Heart right ventricle (tissue), 16 donors: ENCODE data around the gene FYN. TPM values are rescaled to one million over a fixed set of nuclear protein-coding genes. Genes with fewer than 3 reads are reported as not detected.

Source experiments
- ATAC-seq, 8 donors: fragments of 200-7000 bp; cut with Tn5 transposase; one replicate each; pipeline ENCODE4 v1.9.1; 2020; ENCODE audit warnings: mild to moderate bottlenecking in 8 of 8, moderate library complexity in 8 of 8, moderate number of reproducible peaks in 1 of 8
- DNase-seq, 2 donors: peaks; one replicate each; pipeline ENCODE4 v3.0.0-alpha.2; 2020
- H3K27ac ChIP-seq, 10 donors: fragments of 200-600 bp; sonication (generic) in 2 of 10; one replicate each; pipeline versions ENCODE4 v1.5.0 to v1.8.0; 2020 to 2022; ENCODE audit warnings: mild to moderate bottlenecking in 3 of 10
- H3K27me3 ChIP-seq, 7 donors: fragments of 200-600 bp; one replicate each; pipeline ENCODE4 v1.8.0; 2021 to 2022; ENCODE audit warnings: mild to moderate bottlenecking in 2 of 7
- H3K36me3 ChIP-seq, 9 donors: fragments of 200-600 bp; sonication (generic) in 1 of 9; one replicate each; pipeline versions ENCODE4 v1.5.0 to v1.8.0; 2020 to 2022; ENCODE audit warnings: mild to moderate bottlenecking in 2 of 9
- H3K4me1 ChIP-seq, 9 donors: fragments of 200-600 bp; sonication (generic) in 1 of 9; one replicate each; pipeline versions ENCODE4 v1.5.0 to v1.8.0; 2020 to 2022; ENCODE audit warnings: mild to moderate bottlenecking in 4 of 9
- H3K4me3 ChIP-seq, 10 donors: fragments of 200-600 bp; sonication (generic) in 2 of 10; one replicate each; pipeline versions ENCODE4 v1.5.0 to v1.8.0; 2020 to 2022; ENCODE audit warnings: mild to moderate bottlenecking in 7 of 10, moderate library complexity in 2 of 10
- H3K9me3 ChIP-seq, 11 donors: fragments of 200-600 bp in 10 of 11; sonication (generic) in 2 of 11; one replicate each; pipeline versions ENCODE4 v1.5.0 to v1.8.0; 2013 to 2022; ENCODE audit warnings: mild to moderate bottlenecking in 2 of 11, control low read depth in 1 of 11, moderate library complexity in 1 of 11
- WGBS, 2 donors: extraction: QIAGEN DNeasy Blood & Tissue Kit; methylation state at CpG; one replicate each; pipeline ENCODE4 v1.1.7; 2013; ENCODE audit warnings: inconsistent platforms in 1 of 2; 5-methylcytosine and 5-hydroxymethylcytosine counted together
- intact Hi-C, 10 donors: fragments of 100-400 bp; cut with DNase I; formaldehyde crosslinking; loops; one replicate each; pipeline versions ENCODE4 v1.11.1 to v1.14.2; 2022
- polyA plus RNA-seq, 2 donors: library from polyadenylated mRNA; stranded (reverse); fragments of 200-250 nt; gene quantifications; one replicate each; pipeline ENCODE4 v1.2.3, GENCODE V29; 2013
- total RNA-seq, 10 donors: library from RNA; stranded (reverse); fragmentation: NEBNext Ultra II Directional in 3 of 10; extraction: Animal tissue kit (Norgen Biotek cat#: 25700) in 3 of 10; gene quantifications; one replicate each; pipeline versions ENCODE4 v1.2.1 to v1.2.4, GENCODE V29; 2021 to 2023
- TF ChIP-seq, protein P1 (sequence below), 9 donors: fragments of 200-600 bp; sonication (generic) in 2 of 9; IDR thresholded peaks; one replicate each; pipeline versions ENCODE4 v1.5.0 to v1.8.0; 2021 to 2022; ENCODE audit warnings: antibody characterized with exemption in 9 of 9, mild to moderate bottlenecking in 5 of 9, moderate library complexity in 1 of 9
- donor health status: Arrhythmogenic right ventricular cardiomyopathy.
- donor health status: ischemic (EF 13 %, LVEDD 7.1; RV severe dilation, severe dysfunction).
- donor health status: healthy with polysubstance abuse.
- donor health status: DM: no; HTN: yes; CAD: no.
- donor health status: DM: no; HTN: no; CAD: no.
- donor health status: ischemic (EF 25% LVEDD 6.9; RV normal size, moderate dysfunction).
- donor health status: ischemic (EF 25% LVEDD 5.7; RV mildly dilated, moderate dysfunction).
- donor health status: healthy.
- donor health status: DM: yes; HTN: yes; CAD: no.
- donor health status: Ischemic cardiomyopathy.
- donor health status: ischemic (EF 35%, LVEDD 5.7; RV mildly dilated, moderate dysfunction).
- donor health status: nonischemic (EF 11% LVEDD 7.7; RV severe dilation, severe dysfunction).
- donor health status: DM: yes; HTN: yes; CAD: no.
- donor health status: PGD.
- donor health status: ischemic (EF 29% LVEDD 5.4; RV normal size, mild dysfunction).
- donor health status: nonischemic (EF 23%, LVEDD 6.1; RV moderate dilation, normal function).

FYN gene
- total and polyA plus RNA-seq, 12 donors = 19.1 to 58.1 (median 42.2) TPM

DNA sequence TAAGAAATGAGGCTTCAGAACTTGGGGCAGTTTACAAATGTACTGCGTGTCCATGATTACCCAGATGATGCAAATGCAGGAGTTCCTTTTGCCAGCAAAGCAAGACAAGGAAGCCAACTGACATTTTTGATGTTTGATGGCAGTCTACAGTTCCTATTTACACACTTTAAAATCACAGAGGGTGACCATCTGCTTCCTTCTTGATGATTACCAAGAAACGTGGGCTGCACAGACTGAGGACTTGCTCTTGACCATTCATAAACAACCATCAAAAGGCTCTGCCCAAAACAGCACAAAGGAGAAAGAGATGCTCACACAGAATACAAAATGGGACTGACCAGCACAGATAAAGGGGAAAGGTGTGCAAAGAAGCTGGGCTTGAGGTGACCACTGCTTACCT, 187.7 kb downstream of the FYN start:
- intact Hi-C loops = no loop called here
- peak overlapping the region in 9 of 10 donors; percentile 61 to 92 (median 86) for H3K27ac ChIP-seq
- TF ChIP-seq, protein P1, sequence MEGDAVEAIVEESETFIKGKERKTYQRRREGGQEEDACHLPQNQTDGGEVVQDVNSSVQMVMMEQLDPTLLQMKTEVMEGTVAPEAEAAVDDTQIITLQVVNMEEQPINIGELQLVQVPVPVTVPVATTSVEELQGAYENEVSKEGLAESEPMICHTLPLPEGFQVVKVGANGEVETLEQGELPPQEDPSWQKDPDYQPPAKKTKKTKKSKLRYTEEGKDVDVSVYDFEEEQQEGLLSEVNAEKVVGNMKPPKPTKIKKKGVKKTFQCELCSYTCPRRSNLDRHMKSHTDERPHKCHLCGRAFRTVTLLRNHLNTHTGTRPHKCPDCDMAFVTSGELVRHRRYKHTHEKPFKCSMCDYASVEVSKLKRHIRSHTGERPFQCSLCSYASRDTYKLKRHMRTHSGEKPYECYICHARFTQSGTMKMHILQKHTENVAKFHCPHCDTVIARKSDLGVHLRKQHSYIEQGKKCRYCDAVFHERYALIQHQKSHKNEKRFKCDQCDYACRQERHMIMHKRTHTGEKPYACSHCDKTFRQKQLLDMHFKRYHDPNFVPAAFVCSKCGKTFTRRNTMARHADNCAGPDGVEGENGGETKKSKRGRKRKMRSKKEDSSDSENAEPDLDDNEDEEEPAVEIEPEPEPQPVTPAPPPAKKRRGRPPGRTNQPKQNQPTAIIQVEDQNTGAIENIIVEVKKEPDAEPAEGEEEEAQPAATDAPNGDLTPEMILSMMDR (IDR thresholded peaks at IDR 0.05) = no peak
- ATAC-seq = no peak
- peaks cover 0 to 78% (median 4%) of the 10 kb centered on the region in 9 donors for H3K36me3 ChIP-seq
- no peaks in the 10 kb centered on the region for H3K9me3 ChIP-seq
- WGBS, 2 donors = 56 to 60% methylated on average over 2 of the region's 2 CpGs
- H3K4me3 ChIP-seq = no peak overlapping the region
- no peaks in the 10 kb centered on the region for H3K27me3 ChIP-seq
- peaks cover 9 to 72% (median 58%) of the 10 kb centered on the region in 9 donors for H3K4me1 ChIP-seq
- DNase-seq = no peak

DNA sequence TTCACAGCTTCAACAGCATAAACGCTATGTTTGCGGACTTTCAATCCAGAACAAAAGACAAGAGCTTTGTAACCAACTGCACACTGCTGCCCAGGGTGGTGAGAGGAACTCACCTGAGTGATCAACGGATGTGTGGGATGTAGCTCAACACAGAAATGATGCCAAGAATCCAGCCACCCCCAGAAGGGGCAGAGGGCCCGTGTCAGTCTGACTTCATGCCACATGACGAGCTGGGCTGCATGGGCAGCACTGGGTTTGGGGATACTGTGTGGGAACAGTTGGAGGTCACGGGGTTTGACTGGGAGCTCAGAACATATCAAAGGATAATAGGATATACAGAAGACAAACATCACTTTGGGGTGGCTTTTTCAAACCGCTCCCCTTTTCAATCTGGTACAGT, 188.2 kb downstream of the FYN start:
- ATAC-seq = peak in 1 of 8 donors; percentile 27

DNA sequence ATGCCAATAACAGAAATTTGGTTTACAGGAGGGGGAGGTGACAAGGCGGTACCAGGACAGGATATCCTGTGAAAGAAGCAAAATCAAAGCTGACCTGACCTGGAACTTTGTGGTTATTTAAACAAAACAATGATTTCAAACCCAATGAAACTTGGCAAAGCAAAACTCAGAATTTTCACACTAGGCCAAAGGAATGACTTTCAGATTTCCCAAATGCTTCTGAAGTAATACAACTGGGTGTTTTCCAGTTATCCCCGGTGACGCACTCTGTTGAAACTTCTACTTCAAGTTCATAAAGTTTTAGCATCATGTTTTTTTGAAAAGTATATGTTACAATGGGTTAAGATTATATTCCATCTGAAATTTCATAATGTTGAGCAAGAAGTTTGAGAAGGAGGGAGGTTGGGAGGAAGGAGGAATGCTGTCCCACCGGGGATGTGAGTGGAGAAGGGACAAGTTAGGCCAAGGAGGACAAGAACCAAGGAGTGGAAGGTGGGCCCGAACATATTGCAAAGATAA, 189.4 kb downstream of the FYN start:
- intact Hi-C loops = loop anchor here in 1 of 10 donors (5.0 kb wide), 1 partner anchor 82 kb away; no protein-coding TSS in a partner anchor
- no peaks in the 10 kb centered on the region for H3K9me3 ChIP-seq
- 48 to 56% methylated on average over 5 of the region's 5 CpGs for WGBS, 2 donors
- DNase-seq (peak in 1 of 2 donors; percentile 56), ATAC-seq (peak; percentile 36 to 81 (median 70))
- no peaks in the 10 kb centered on the region for H3K27me3 ChIP-seq
- no peak overlapping the region for H3K4me3 ChIP-seq
- peak overlapping the region; percentile 81 to 92 (median 86) for H3K27ac ChIP-seq
- H3K4me1 ChIP-seq = peaks cover 9 to 88% (median 62%) of the 10 kb centered on the region in 9 donors
- TF ChIP-seq, protein P1 (IDR thresholded peaks at IDR 0.05) = no peak
- peaks cover 0 to 76% (median 3%) of the 10 kb centered on the region in 9 donors for H3K36me3 ChIP-seq

More for the DNA sequence above, 188.2 kb downstream of the FYN start:
- no peaks in the 10 kb centered on the region for H3K27me3 ChIP-seq
- peak overlapping the region in 9 of 10 donors; percentile 81 to 92 (median 86) for H3K27ac ChIP-seq
- intact Hi-C loops = no loop called here
- peaks cover 9 to 76% (median 58%) of the 10 kb centered on the region in 9 donors for H3K4me1 ChIP-seq
- no peak for DNase-seq
- TF ChIP-seq, protein P1 (IDR thresholded peaks at IDR 0.05) = no peak
- H3K9me3 ChIP-seq = no peaks in the 10 kb centered on the region
- peaks cover 0 to 76% (median 3%) of the 10 kb centered on the region in 9 donors for H3K36me3 ChIP-seq
- no peak overlapping the region for H3K4me3 ChIP-seq
- WGBS, 2 donors = 86 to 90% methylated on average over 7 of the region's 7 CpGs

DNA sequence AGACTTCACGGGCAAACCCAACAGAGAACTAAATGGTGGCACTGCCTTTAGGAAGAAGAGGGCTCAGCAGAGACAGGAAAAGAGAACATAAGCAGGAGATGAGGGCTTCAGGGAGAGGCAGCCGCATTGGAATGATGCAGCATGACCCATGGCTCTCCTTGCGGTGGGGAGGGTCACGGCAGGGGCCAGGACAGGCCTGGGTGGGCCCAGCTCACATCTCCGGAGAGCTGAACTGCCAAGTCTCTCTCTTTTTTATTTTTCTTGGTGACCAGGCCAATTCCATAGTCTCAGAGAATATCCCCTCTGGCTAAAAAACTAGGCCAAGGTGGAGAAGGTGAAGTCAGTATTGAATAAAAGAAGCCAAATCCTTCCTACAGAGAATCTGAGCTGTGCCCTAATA, 190.1 kb downstream of the FYN start:
- Histone ChIP-seq H3K36me3 (peaks cover 0 to 70% (median 3%) of the 10 kb centered on the region in 9 donors), H3K27ac (peak overlapping the region; percentile 58 to 92 (median 83)), H3K27me3 (no peaks in the 10 kb centered on the region), H3K4me3 (no peak overlapping the region), H3K9me3 (no peaks in the 10 kb centered on the region), H3K4me1 (peaks cover 9 to 88% (median 62%) of the 10 kb centered on the region in 9 donors)
- intact Hi-C loops = loop anchor here in 1 of 10 donors (5.0 kb wide), 1 partner anchor 81 kb away; no protein-coding TSS in a partner anchor
- peak in 6 of 8 donors; percentile 12 to 54 (median 26) for ATAC-seq
- peak in 1 of 2 donors; percentile 32 for DNase-seq
- 63 to 79% methylated on average over 5 of the region's 5 CpGs for WGBS, 2 donors
- TF ChIP-seq, protein P1 (IDR thresholded peaks at IDR 0.05) = no peak
